Activated CD4-positive, alpha-beta T cell treated with anti-CD3 and anti-CD28 coated beads for 36 hours (primary cell): ENCODE measurements around the gene ALDH1A2. TPM values are rescaled to one million over a fixed set of nuclear protein-coding genes. Genes with fewer than 3 reads are reported as not detected.
"Not testable (repeated sequence)": the region's sequence is repeated elsewhere in the genome, so short reads cannot be mapped to it uniquely, and the experiment has no call there.

ENCODE experiments used
- ATAC-seq: fragments of 200-7000 bp; cut with Tn5 transposase; one replicate; pipeline ENCODE4 v1.10.0; 2021; ENCODE audit warnings: mild to moderate bottlenecking, moderate library complexity
- CTCF ChIA-PET: fragments of 350-600 bp; sonication (Branson Sonifier 250); formaldehyde crosslinking; loops from one replicate; lab custom pipeline; 2021; ENCODE audit warnings: antibody characterized with exemption; lab: Charles Lee
- POLR2A ChIA-PET: fragments of 350-600 bp; sonication (Branson Sonifier 250); formaldehyde crosslinking; loops from one replicate; lab custom pipeline; 2021; ENCODE audit warnings: antibody characterized with exemption, inconsistent platforms; lab: Charles Lee
- DNase-seq: peaks from one replicate; pipeline ENCODE4 v3.0.0-alpha.2; 2020
- H3K27ac Mint-ChIP-seq: one replicate; pipeline ENCODE4 v1.8.0; 2021; ENCODE audit warnings: mixed read lengths
- H3K27me3 Mint-ChIP-seq: one replicate; pipeline ENCODE4 v1.8.0; 2021; ENCODE audit warnings: mixed read lengths
- H3K36me3 Mint-ChIP-seq: one replicate; pipeline ENCODE4 v1.8.0; 2021; ENCODE audit warnings: low read depth, mixed read lengths
- H3K4me1 Mint-ChIP-seq: one replicate; pipeline ENCODE4 v1.8.0; 2021; ENCODE audit warnings: mixed read lengths
- H3K4me3 Mint-ChIP-seq: one replicate; pipeline ENCODE4 v1.8.0; 2021; ENCODE audit warnings: mild to moderate bottlenecking, moderate library complexity, mixed read lengths
- H3K9me3 Mint-ChIP-seq: one replicate; pipeline ENCODE4 v1.8.0; 2021; ENCODE audit warnings: low read depth, mixed read lengths
- intact Hi-C, 2 experiments: fragments of 100-400 bp; cut with DNase I in 1 of 2; cut with micrococcal nuclease in 1 of 2; formaldehyde crosslinking; loops; one replicate each; pipeline versions ENCODE4 v1.14.2 to v1.15.1; 2022 to 2024; cut with DNase I, micrococcal nuclease
- total RNA-seq, 2 experiments: library from RNA; stranded (reverse); gene quantifications; one replicate each; pipeline ENCODE4 v1.2.3, GENCODE V29; 2021

Gene ALDH1A2
- total RNA-seq, 2 experiments from 2014 or later, result not detected

DNA sequence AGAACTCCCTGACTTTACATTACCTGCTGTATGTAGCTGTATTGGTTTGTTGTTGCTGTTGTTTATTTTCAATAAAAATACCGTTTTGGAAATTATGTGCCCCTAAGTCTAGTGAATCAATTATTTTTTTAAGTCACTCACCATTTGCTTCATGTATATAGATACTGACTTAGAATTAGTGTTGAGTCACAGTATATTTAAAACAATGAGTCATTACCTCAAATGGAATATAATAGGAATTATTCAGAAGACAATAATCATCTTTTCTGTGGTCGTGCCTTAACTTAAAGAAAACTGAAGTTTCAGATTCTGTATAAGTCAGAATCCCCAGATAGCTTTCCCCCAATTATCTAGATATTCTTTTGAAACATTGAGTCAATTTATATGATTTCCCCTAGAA, 21.0 kb upstream of the ALDH1A2 start:
- ChIA-PET CTCF (interaction anchor here (1.1 kb wide), 1 partner anchor 19 kb away, joined by 3 read pairs; no protein-coding TSS in a partner anchor), POLR2A (no interaction called here)
- intact Hi-C loops, result no loop called here
- H3K27ac Mint-ChIP-seq, result no peak overlapping the region
- DNase-seq (no peak), ATAC-seq (no peak)
- peaks cover 34% of the 10 kb centered on the region for H3K27me3 Mint-ChIP-seq
- H3K9me3 Mint-ChIP-seq, result peaks cover 2% of the 10 kb centered on the region
- no peak overlapping the region for H3K4me3 Mint-ChIP-seq
- no peaks in the 10 kb centered on the region for H3K36me3 Mint-ChIP-seq
- H3K4me1 Mint-ChIP-seq, result peaks cover 9% of the 10 kb centered on the region

GRCh38 chr15:58083526-58083925, 18.0 kb upstream of the ALDH1A2 start:
- no peaks in the 10 kb centered on the region for H3K9me3 Mint-ChIP-seq
- H3K4me3 Mint-ChIP-seq, result no peak overlapping the region
- peaks cover 27% of the 10 kb centered on the region for H3K27me3 Mint-ChIP-seq
- ATAC-seq, result no peak
- H3K27ac Mint-ChIP-seq, result no peak overlapping the region
- intact Hi-C loops, result no loop called here
- CTCF ChIA-PET, result interaction anchor here (3.9 kb wide), 1 partner anchor 13 kb away, joined by 16 read pairs; no protein-coding TSS in a partner anchor
- H3K36me3 Mint-ChIP-seq, result no peaks in the 10 kb centered on the region
- H3K4me1 Mint-ChIP-seq, result peaks cover 9% of the 10 kb centered on the region
- no peak for DNase-seq
- POLR2A ChIA-PET, result no interaction called here

DNA sequence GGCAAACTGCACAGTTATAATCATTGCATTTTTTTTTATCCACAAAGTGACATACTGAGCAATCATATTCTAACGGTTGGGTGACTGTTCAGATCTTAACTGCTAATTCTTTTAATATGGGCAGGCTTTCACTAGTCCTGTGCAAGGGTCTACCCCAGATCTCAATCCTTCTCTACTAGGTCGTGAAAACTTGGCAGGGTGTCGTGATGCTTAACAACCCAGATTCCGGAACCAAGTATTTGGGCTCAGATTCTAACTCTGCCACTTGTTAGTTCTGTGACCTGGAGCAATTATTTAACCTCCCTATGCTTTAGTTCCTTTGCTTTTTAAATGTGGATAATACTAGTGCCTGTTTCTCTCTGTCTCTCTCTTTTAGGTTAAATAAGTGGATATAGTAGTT, 16.4 kb upstream of the ALDH1A2 start:
- Mint-ChIP-seq H3K4me3 (no peak overlapping the region), H3K4me1 (peaks cover 6% of the 10 kb centered on the region), H3K36me3 (no peaks in the 10 kb centered on the region), H3K27ac (no peak overlapping the region), H3K27me3 (peaks cover 20% of the 10 kb centered on the region), H3K9me3 (no peaks in the 10 kb centered on the region)
- no peak for ATAC-seq
- CTCF ChIA-PET, result no interaction called here
- POLR2A ChIA-PET, result no interaction called here
- intact Hi-C loops, result no loop called here
- DNase-seq, result no peak

- H3K9me3 Mint-ChIP-seq, result no peaks in the 10 kb centered on the region
Measured at GRCh38 chr15:58081456-58081855, 15.9 kb upstream of the ALDH1A2 start.

DNA sequence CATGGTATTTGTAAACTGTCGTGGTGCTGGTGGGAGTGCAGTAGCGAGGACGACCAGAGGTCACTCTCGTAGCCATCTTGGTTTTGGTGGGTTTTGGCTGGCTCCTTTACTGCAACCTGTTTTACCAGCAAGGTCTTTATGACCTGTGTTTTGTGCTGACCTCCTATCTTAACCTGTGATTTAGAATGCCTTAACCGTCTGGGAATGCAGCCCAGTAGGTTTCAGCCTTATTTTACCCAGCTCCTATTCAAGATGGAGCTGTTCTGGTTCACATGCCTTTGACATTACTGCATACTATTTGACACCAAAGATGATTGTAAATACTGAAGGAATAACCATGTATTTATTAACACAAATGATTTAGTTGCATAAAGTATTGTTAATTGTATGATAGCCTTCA, 15.4 kb upstream of the ALDH1A2 start:
- POLR2A ChIA-PET, H3K4me1 Mint-ChIP-seq, ATAC-seq, H3K36me3 Mint-ChIP-seq, H3K9me3 Mint-ChIP-seq, intact Hi-C loops, H3K27ac Mint-ChIP-seq, H3K4me3 Mint-ChIP-seq, DNase-seq: not testable (repeated sequence)
- H3K27me3 Mint-ChIP-seq, result peaks cover 17% of the 10 kb centered on the region
- CTCF ChIA-PET, result interaction anchor here (1.4 kb wide), 1 partner anchor 10 kb away, joined by 4 read pairs; no protein-coding TSS in a partner anchor

More at GRCh38 chr15:58081456-58081855, 15.9 kb upstream of the ALDH1A2 start:
- Mint-ChIP-seq H3K4me3 (no peak overlapping the region), H3K27ac (no peak overlapping the region), H3K36me3 (no peaks in the 10 kb centered on the region), H3K4me1 (peaks cover 2% of the 10 kb centered on the region), H3K27me3 (peaks cover 17% of the 10 kb centered on the region)
- ChIA-PET CTCF (no interaction called here), POLR2A (no interaction called here)
- DNase-seq, result no peak
- intact Hi-C loops, result no loop called here
- no peak for ATAC-seq

GRCh38 chr15:58080398-58080797, 14.9 kb upstream of the ALDH1A2 start:
- no peaks in the 10 kb centered on the region for H3K36me3 Mint-ChIP-seq
- H3K4me1 Mint-ChIP-seq, result no peaks in the 10 kb centered on the region
- no peaks in the 10 kb centered on the region for H3K9me3 Mint-ChIP-seq
- H3K27ac Mint-ChIP-seq, result no peak overlapping the region
- ATAC-seq (no peak), DNase-seq (no peak)
- H3K4me3 Mint-ChIP-seq, result no peak overlapping the region
- ChIA-PET CTCF (interaction anchor here (1.4 kb wide), 1 partner anchor 9 kb away, joined by 4 read pairs; no protein-coding TSS in a partner anchor), POLR2A (no interaction called here)
- peaks cover 18% of the 10 kb centered on the region for H3K27me3 Mint-ChIP-seq
- intact Hi-C loops, result no loop called here

DNA sequence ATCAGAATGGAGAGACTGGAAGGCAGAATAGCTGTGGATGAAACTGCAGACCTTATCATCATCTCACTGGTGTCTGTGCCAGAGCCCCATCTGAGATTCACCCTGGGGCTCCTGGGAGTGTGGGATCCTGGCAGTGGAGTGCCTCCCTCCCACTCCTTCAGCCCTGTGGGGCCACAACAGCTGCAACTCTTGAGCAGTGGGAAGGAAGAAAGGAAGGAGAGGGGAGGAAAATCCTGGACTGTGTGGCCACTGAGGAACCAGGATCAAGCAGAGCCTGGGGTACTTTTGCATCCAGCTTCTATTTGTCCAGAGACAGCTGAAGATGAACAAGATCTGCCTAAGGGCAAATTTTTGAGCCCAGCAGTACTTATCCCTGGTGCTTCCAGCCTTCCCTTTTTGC, 13.1 kb upstream of the ALDH1A2 start:
- H3K36me3 Mint-ChIP-seq, result no peaks in the 10 kb centered on the region
- ChIA-PET CTCF (interaction anchor here (0.7 to 1.4 kb wide), 2 partner anchors 12 to 1246 kb away, joined by 4 to 5 read pairs; no protein-coding TSS in a partner anchor), POLR2A (no interaction called here)
- H3K4me3 Mint-ChIP-seq, result no peak overlapping the region
- no peak overlapping the region for H3K27ac Mint-ChIP-seq
- intact Hi-C loops, result loop anchor here in 1 of 2 experiments (5.0 kb wide), 1 partner anchor 104 kb away; no protein-coding TSS in a partner anchor
- ATAC-seq (no peak), DNase-seq (no peak)
- no peaks in the 10 kb centered on the region for H3K9me3 Mint-ChIP-seq
- no peaks in the 10 kb centered on the region for H3K4me1 Mint-ChIP-seq
- peaks cover 19% of the 10 kb centered on the region for H3K27me3 Mint-ChIP-seq

DNA sequence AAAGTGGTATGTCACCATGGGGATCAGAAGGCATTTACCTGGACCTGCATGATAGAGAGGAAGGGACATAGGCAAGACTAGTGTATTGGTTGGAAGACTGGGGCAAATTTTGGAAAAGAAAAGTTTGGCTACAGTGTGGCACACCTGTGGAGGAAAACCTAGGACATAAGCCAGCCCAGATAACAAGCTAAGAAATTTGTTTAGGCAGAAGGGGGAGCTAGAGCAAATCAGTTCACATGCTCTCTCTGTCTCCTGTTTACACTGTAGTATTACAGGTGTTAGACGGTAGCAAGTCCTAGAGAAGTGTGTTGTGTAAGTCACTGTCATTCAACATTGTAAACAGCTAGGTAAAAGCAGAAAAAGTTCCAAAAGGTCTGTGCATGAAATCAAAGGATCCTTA, 11.9 kb upstream of the ALDH1A2 start:
- ChIA-PET POLR2A (no interaction called here), CTCF (interaction anchor here (0.7 to 1.4 kb wide), 3 partner anchors 11 to 344 kb away, joined by 3 to 5 read pairs (median 3); no protein-coding TSS in a partner anchor)
- intact Hi-C loops, result loop anchor here (2.0 to 5.0 kb wide), 2 partner anchors 105 kb away; no protein-coding TSS in a partner anchor
- H3K4me1 Mint-ChIP-seq, result no peaks in the 10 kb centered on the region
- DNase-seq (no peak), ATAC-seq (no peak)
- no peaks in the 10 kb centered on the region for H3K9me3 Mint-ChIP-seq
- no peak overlapping the region for H3K27ac Mint-ChIP-seq
- H3K27me3 Mint-ChIP-seq, result peaks cover 19% of the 10 kb centered on the region
- no peaks in the 10 kb centered on the region for H3K36me3 Mint-ChIP-seq
- H3K4me3 Mint-ChIP-seq, result no peak overlapping the region

DNA sequence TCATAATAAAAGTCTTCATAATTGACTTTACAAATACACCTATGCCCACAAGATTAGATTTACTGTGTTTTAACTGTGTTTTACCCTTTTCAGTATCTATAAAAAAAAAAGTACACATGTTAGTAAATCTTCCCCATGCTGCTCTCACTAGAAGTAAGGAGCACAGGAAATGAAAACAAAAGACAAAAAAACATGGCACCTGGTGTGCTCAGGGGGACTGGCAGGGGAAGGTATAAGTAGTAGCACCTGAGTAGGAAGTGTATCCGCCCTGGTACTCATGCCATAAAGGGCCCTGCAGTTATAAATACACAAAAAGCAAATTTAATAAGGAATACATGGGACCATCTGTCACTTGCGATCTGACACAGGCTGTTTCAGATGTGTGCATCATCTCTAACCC, 8.9 kb upstream of the ALDH1A2 start:
- ChIA-PET CTCF (no interaction called here), POLR2A (no interaction called here)
- H3K4me1 Mint-ChIP-seq, result no peaks in the 10 kb centered on the region
- ATAC-seq, result no peak
- no peaks in the 10 kb centered on the region for H3K36me3 Mint-ChIP-seq
- no peak overlapping the region for H3K4me3 Mint-ChIP-seq
- no peak for DNase-seq
- intact Hi-C loops, result no loop called here
- no peak overlapping the region for H3K27ac Mint-ChIP-seq
- peaks cover 29% of the 10 kb centered on the region for H3K27me3 Mint-ChIP-seq
- no peaks in the 10 kb centered on the region for H3K9me3 Mint-ChIP-seq

GRCh38 chr15:58070801-58071418, 5.4 kb upstream of the ALDH1A2 start:
- no peak overlapping the region for H3K4me3 Mint-ChIP-seq
- DNase-seq, result peak; percentile 76
- ChIA-PET CTCF (interaction anchor here (0.6 to 7.4 kb wide), 32 partner anchors 9 to 1339 kb away, joined by 3 to 107 read pairs (median 4); no protein-coding TSS in a partner anchor), POLR2A (interaction anchor here (0.6 kb wide), 1 partner anchor 52 kb away, joined by 3 read pairs; no protein-coding TSS in a partner anchor)
- H3K4me1 Mint-ChIP-seq, result peaks cover 3% of the 10 kb centered on the region
- no peak for ATAC-seq
- no peaks in the 10 kb centered on the region for H3K9me3 Mint-ChIP-seq
- no peak overlapping the region for H3K27ac Mint-ChIP-seq
- no peaks in the 10 kb centered on the region for H3K36me3 Mint-ChIP-seq
- H3K27me3 Mint-ChIP-seq, result peaks cover 38% of the 10 kb centered on the region
- intact Hi-C loops, result loop anchor here (1.0 to 2.0 kb wide), 5 partner anchors 28 to 511 kb away; no protein-coding TSS in a partner anchor

- H3K27me3 Mint-ChIP-seq, result peaks cover 39% of the 10 kb centered on the region
- H3K4me1 Mint-ChIP-seq, result peaks cover 3% of the 10 kb centered on the region
- no peak for ATAC-seq
- no peak overlapping the region for H3K27ac Mint-ChIP-seq
- H3K36me3 Mint-ChIP-seq, result no peaks in the 10 kb centered on the region
- intact Hi-C loops, result loop anchor here in 1 of 2 experiments (5.0 to 10.0 kb wide), 2 partner anchors 324 to 507 kb away; no protein-coding TSS in a partner anchor
- no peak for DNase-seq
- CTCF ChIA-PET, result interaction anchor here (0.6 to 7.4 kb wide), 10 partner anchors 10 to 509 kb away, joined by 3 to 107 read pairs (median 7); no protein-coding TSS in a partner anchor
- no peak overlapping the region for H3K4me3 Mint-ChIP-seq
- H3K9me3 Mint-ChIP-seq, result no peaks in the 10 kb centered on the region
- POLR2A ChIA-PET, result no interaction called here
Measured at GRCh38 chr15:58069008-58069407, 3.5 kb upstream of the ALDH1A2 start.
